Stomach (tissue), 9 donors: Measurements from ENCODE around the gene AKT1. TPM values are rescaled to one million over a fixed set of nuclear protein-coding genes. Genes with fewer than 3 reads are reported as not detected.

ENCODE experiments used
- DNase-seq, 2 donors: peaks; one replicate each; pipeline versions ENCODE4 v3.0.0 to v3.0.0-alpha.2; 2013 to 2019
- H3K27ac ChIP-seq, 5 donors: fragments of 200-600 bp in 4 of 5; sonication (generic) in 4 of 5; one replicate each; pipeline ENCODE4 v1.5.1; 2013 to 2019; ENCODE audit warnings: mild to moderate bottlenecking in 1 of 5, moderate library complexity in 1 of 5
- H3K27me3 ChIP-seq, 3 donors: fragments of 200-600 bp; sonication (generic); one replicate each; pipeline ENCODE4 v1.5.1; 2017 to 2019; ENCODE audit warnings: mixed run types in 1 of 3
- H3K36me3 ChIP-seq, 4 donors: fragments of 200-600 bp; sonication (generic); 1 replicate in 3 of 4; 2 replicates in 1 of 4; pipeline ENCODE4 v1.5.1; 2016 to 2019
- H3K4me1 ChIP-seq, 4 donors: fragments of 200-600 bp; sonication (generic); one replicate each; pipeline ENCODE4 v1.5.1; 2016 to 2019
- H3K4me3 ChIP-seq, 4 donors: fragments of 200-600 bp; sonication (generic) in 3 of 4; one replicate each; pipeline ENCODE4 v1.5.1; 2016 to 2019; ENCODE audit warnings: mild to moderate bottlenecking in 1 of 4
- H3K9me3 ChIP-seq, 4 donors: fragments of 200-600 bp; sonication (generic); one replicate each; pipeline ENCODE4 v1.5.1; 2016 to 2019
- EP300 ChIP-seq: sonication (generic); formaldehyde crosslinking; IDR thresholded peaks from one replicate; pipeline ENCODE4 v1.6.1; 2017; ENCODE audit warnings: antibody characterized with exemption
- POLR2A ChIP-seq, 4 donors: fragments of 450-650 bp; IDR thresholded peaks; one replicate each; pipeline ENCODE4 v1.6.1; 2016; ENCODE audit warnings: antibody characterized with exemption in 4 of 4, control low read depth in 2 of 4, mild to moderate bottlenecking in 1 of 4, moderate library complexity in 1 of 4
- POLR2AphosphoS5 ChIP-seq, 3 donors: sonication (generic); formaldehyde crosslinking; IDR thresholded peaks; one replicate each; pipeline ENCODE4 v1.6.1; 2016; ENCODE audit warnings: antibody characterized with exemption in 3 of 3
- WGBS, 5 donors: extraction: QIAGEN DNeasy Blood & Tissue Kit in 3 of 5; methylation state at CpG; one replicate each; pipeline versions ENCODE4 v1.1.5 to v1.1.7; 2013 to 2018; 5-methylcytosine and 5-hydroxymethylcytosine counted together
- intact Hi-C: fragments of 100-400 bp; cut with DNase I; formaldehyde crosslinking; loops from one replicate; pipeline ENCODE4 v1.15.1; 2023; ENCODE audit warnings: low total_unique reads
- polyA plus RNA-seq, 3 donors: library from polyadenylated mRNA; stranded (reverse); fragments of 200-250 nt; gene quantifications; one replicate each; pipeline ENCODE4 v1.2.3, GENCODE V29; 2013
- total RNA-seq, 5 donors: library from RNA; depleted of rRNA; stranded (reverse); fragments of >200 nt; gene quantifications; one replicate each; pipeline versions ENCODE4 v1.1.0 to v1.2.3, GENCODE V29; 2014 to 2016
- TF ChIP-seq, protein P1 (sequence below), 7 experiments: fragments of 450-650 bp in 4 of 7; fragments of 200-600 bp in 3 of 7; sonication (generic) in 3 of 7; IDR thresholded peaks; one replicate each; pipeline ENCODE4 v1.5.1; 2016 to 2019; ENCODE audit warnings: antibody characterized with exemption in 7 of 7, control low read depth in 2 of 7, mild to moderate bottlenecking in 1 of 7
- donor health status: healthy with polysubstance abuse.
- donor health status: Bipolar disorder and iron deficiency.
- donor health status: healthy.

Gene AKT1
- total and polyA plus RNA-seq, 8 donors: 85.2 to 292 (median 113) TPM

DNA sequence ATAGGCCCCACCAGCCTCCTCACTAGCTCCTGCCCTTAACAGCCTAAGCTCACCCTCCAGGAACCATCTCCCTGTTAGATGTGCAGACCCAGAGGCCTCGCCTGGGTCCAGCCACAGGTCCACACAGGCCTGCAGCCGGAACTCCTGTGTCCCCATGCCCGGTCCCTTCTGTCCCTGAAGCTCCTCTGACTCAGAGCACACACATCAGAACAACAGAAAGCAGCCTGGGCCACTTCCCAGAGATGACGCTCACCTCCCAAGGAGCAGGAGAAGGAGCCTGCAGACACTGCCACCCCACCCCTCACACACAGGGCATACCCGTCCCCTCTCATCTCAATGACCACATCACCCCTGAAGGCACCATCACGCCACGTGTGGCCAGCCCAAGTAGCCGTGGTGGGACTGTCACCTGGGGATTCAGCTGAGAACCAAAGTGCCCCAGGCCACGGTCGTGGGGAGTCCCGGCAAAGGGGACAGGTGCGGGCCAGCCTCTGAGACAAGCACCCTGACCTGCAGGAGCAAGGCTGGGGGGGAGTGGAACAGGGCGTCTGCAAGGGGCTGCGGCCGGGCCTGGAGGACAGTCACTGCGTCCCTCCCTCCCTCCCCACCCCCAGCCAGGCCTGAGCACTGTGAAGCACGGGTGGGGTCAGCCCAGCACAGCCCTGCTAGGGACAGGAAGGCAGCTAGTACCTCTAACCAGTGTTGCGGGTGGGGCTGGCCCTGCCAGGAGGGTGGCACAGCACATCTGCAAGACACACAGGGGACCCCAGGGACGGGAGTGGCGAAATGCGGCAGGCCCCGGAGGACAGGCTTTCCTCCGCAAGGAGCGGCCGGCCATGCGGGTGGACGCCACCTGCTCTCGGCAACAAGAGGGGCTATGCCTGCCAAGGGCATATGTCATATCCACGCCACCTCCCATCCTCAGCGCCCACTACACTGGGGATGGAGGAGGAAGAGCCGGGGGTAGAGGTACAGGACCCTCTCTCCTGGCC, 5.5 kb downstream of the AKT1 start:
- intact Hi-C loops: no loop called here
- H3K36me3 ChIP-seq: peaks cover 23 to 69% (median 54%) of the 10 kb centered on the region in 4 donors

DNA sequence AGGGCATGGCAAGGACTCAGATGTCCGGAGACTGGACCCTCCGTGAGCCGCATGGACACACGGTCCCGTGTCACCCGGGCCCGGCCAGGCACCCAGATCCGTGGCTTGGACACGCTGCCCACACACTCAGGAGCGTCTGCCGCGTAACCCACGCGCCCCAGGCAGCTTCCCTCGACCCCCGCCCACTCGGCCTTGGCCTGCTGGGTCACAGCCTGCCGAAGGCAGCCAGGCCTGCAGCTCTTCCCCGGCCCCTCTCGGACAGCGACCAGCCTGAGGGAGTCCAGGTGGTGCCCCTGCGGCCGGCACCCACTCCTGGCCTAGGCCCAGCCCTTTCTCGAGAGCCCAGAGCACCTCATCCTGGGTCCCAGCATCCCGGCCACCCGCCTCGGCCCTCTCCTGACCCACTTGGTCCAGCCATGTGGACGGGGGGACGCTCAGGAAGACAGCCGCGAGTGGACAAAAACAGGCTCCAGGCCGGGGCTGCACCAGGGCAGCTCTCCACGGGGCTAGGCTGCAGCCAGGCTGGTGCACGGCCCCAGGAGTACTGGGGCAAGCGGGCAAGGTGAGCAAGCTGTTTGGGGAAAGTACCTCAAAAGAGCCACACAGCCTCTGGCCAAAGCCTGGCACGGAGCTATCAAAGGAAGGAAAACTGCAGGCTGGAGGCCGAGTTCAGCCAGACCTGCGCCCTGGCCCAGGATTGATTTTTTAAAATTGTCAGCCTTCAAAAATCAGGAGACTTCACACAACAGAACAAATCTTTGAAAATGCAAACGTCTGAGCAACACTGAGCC, 6.5 kb downstream of the AKT1 start:
- Histone ChIP-seq H3K4me3 (no peak overlapping the region), H3K4me1 (peaks cover 90 to 100% (median 100%) of the 10 kb centered on the region in 4 donors), H3K9me3 (no peaks in the 10 kb centered on the region), H3K27ac (peak overlapping the region in 1 of 5 donors; percentile 61), H3K36me3 (peaks cover 23 to 69% (median 54%) of the 10 kb centered on the region in 4 donors), H3K27me3 (no peaks in the 10 kb centered on the region)
- no peak for DNase-seq
- 60 to 80% (median 73%) methylated on average over 21 to 39 of the region's 39 CpGs for WGBS, 5 donors
- intact Hi-C loops: no loop called here
- no peak for TF ChIP-seq EP300
- TF ChIP-seq, protein P1, sequence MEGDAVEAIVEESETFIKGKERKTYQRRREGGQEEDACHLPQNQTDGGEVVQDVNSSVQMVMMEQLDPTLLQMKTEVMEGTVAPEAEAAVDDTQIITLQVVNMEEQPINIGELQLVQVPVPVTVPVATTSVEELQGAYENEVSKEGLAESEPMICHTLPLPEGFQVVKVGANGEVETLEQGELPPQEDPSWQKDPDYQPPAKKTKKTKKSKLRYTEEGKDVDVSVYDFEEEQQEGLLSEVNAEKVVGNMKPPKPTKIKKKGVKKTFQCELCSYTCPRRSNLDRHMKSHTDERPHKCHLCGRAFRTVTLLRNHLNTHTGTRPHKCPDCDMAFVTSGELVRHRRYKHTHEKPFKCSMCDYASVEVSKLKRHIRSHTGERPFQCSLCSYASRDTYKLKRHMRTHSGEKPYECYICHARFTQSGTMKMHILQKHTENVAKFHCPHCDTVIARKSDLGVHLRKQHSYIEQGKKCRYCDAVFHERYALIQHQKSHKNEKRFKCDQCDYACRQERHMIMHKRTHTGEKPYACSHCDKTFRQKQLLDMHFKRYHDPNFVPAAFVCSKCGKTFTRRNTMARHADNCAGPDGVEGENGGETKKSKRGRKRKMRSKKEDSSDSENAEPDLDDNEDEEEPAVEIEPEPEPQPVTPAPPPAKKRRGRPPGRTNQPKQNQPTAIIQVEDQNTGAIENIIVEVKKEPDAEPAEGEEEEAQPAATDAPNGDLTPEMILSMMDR (IDR thresholded peaks at IDR 0.05): no peak
- no peak for TF ChIP-seq POLR2AphosphoS5 (IDR thresholded peaks at IDR 0.05)
- no peak for TF ChIP-seq POLR2A (IDR thresholded peaks at IDR 0.05)

More for the DNA sequence above, 5.5 kb downstream of the AKT1 start:
- DNase-seq: no peak
- no peaks in the 10 kb centered on the region for H3K9me3 ChIP-seq
- WGBS, 5 donors: 71 to 86% (median 81%) methylated on average over 16 to 31 of the region's 31 CpGs
- H3K27me3 ChIP-seq: no peaks in the 10 kb centered on the region
- peak overlapping the region in 1 of 5 donors; percentile 61 for H3K27ac ChIP-seq
- TF ChIP-seq EP300 (no peak), POLR2AphosphoS5 (IDR thresholded peaks at IDR 0.05) (no peak), POLR2A (IDR thresholded peaks at IDR 0.05) (no peak)
- TF ChIP-seq, protein P1 (IDR thresholded peaks at IDR 0.05): no peak
- H3K4me3 ChIP-seq: no peak overlapping the region
- peaks cover 89 to 98% (median 98%) of the 10 kb centered on the region in 4 donors for H3K4me1 ChIP-seq

DNA sequence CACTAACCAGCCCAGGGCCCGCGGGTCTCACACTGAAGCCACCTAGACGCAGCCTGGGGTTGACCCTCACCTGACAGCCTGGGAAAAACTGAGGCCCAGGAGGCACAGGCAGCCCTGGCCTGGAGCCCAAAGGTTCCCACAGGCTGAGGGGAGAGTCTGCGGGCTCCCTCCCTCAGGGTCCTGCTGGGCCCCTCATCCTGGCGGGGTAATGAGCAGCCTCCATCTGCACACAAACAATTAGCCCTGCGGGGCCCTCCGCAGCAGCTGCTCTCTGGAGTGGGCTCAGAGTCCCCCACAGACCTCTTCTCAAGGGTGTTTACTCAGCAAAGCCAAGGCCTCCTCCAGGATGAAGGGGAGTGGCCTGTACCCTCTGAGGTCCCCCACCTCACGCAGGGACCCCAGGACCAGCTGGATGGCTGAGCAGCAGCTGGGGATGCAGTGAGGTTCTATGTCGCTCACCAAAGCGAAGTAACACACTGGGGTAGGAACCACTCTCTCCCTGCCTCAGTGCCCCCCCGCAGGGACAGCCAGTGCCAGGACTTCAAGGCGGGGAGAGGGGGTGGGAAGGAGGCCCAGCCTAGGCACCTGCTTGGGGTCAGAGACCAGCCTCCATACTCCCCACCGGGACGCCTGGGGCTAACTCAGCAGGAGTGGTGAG, 7.3 kb downstream of the AKT1 start:
- peak in 1 of 2 donors; percentile 42 for DNase-seq
- peaks cover 23 to 69% (median 56%) of the 10 kb centered on the region in 4 donors for H3K36me3 ChIP-seq
- peak overlapping the region in 2 of 5 donors; percentile 26 to 61 for H3K27ac ChIP-seq
- H3K4me1 ChIP-seq: peaks cover 83 to 99% (median 99%) of the 10 kb centered on the region in 4 donors
- no peak overlapping the region for H3K4me3 ChIP-seq
- TF ChIP-seq POLR2A (IDR thresholded peaks at IDR 0.05) (no peak), POLR2AphosphoS5 (IDR thresholded peaks at IDR 0.05) (no peak), EP300 (no peak)
- TF ChIP-seq, protein P1 (IDR thresholded peaks at IDR 0.05): no peak
- 74 to 83% (median 80%) methylated on average over 9 to 14 of the region's 14 CpGs for WGBS, 5 donors
- no peaks in the 10 kb centered on the region for H3K27me3 ChIP-seq
- intact Hi-C loops: no loop called here
- no peaks in the 10 kb centered on the region for H3K9me3 ChIP-seq
